Mesendoderm (in vitro differentiated cells): ENCODE data around the gene TOP1.

ENCODE experiments used
- DNase-seq: peaks from one replicate; pipeline ENCODE4 v3.0.0; 2013
- H2AK5ac ChIP-seq: 2 replicates; pipeline ENCODE4 v1.6.1; 2013; ENCODE audit warnings: low read length, inconsistent platforms
- H2BK120ac ChIP-seq: 2 replicates; pipeline ENCODE4 v1.6.1; 2013; ENCODE audit warnings: low read depth, mild to moderate bottlenecking, low read length, moderate library complexity, mixed read lengths
- H2BK15ac ChIP-seq: replicated peaks from 2 replicates; pipeline ENCODE4 v1.6.1; 2013; ENCODE audit warnings: low read depth, mild to moderate bottlenecking, moderate library complexity
- H2BK5ac ChIP-seq: 2 replicates; pipeline ENCODE4 v1.6.1; 2013; ENCODE audit warnings: low read length, inconsistent platforms
- H3K18ac ChIP-seq: 2 replicates; pipeline ENCODE4 v1.6.1; 2013; ENCODE audit warnings: mild to moderate bottlenecking, low read length, mixed read lengths
- H3K23ac ChIP-seq: one replicate; pipeline ENCODE4 v1.6.1; 2013; ENCODE audit warnings: low read length
- H3K27ac ChIP-seq: 2 replicates; pipeline ENCODE4 v1.5.1; 2013; ENCODE audit warnings: low read depth, mild to moderate bottlenecking, inconsistent platforms, low read length, moderate library complexity
- H3K27me3 ChIP-seq: 2 replicates; pipeline ENCODE4 v1.6.1; 2013; ENCODE audit warnings: low read length, control low read depth, mild to moderate bottlenecking, inconsistent platforms; ENCODE audit not compliant: insufficient read depth, poor library complexity
- H3K36me3 ChIP-seq: 2 replicates; pipeline ENCODE4 v1.6.1; 2013; ENCODE audit warnings: low read length, inconsistent platforms; ENCODE audit not compliant: control insufficient read depth, insufficient read depth
- H3K4ac ChIP-seq: one replicate; pipeline ENCODE4 v1.6.1; 2013; ENCODE audit warnings: low read depth, mild to moderate bottlenecking, low read length, moderate library complexity
- H3K4me1 ChIP-seq: 2 replicates; pipeline ENCODE4 v1.6.1; 2013; ENCODE audit warnings: low read depth, low read length, inconsistent platforms; ENCODE audit not compliant: control insufficient read depth
- H3K4me2 ChIP-seq: 2 replicates; pipeline ENCODE4 v1.6.1; 2013; ENCODE audit warnings: low read length
- H3K4me3 ChIP-seq: 2 replicates; pipeline ENCODE4 v1.5.1; 2013; ENCODE audit warnings: mild to moderate bottlenecking, low read length
- H3K56ac ChIP-seq: one replicate; pipeline ENCODE4 v1.6.1; 2013; ENCODE audit warnings: low read length
- H3K79me1 ChIP-seq: 2 replicates; pipeline ENCODE4 v1.6.1; 2013; ENCODE audit warnings: low read length, inconsistent platforms
- H3K79me2 ChIP-seq: 2 replicates; pipeline ENCODE4 v1.6.1; 2013; ENCODE audit warnings: mild to moderate bottlenecking, low read length; ENCODE audit not compliant: control insufficient read depth, insufficient read depth
- H3K9ac ChIP-seq: 2 replicates; pipeline ENCODE4 v1.6.1; 2013; ENCODE audit warnings: low read length, inconsistent platforms
- H4K5ac ChIP-seq: one replicate; pipeline ENCODE4 v1.6.1; 2013; ENCODE audit warnings: low read length
- H4K8ac ChIP-seq: one replicate; pipeline ENCODE4 v1.6.1; 2013; ENCODE audit warnings: low read depth, mild to moderate bottlenecking, control low read depth, low read length, moderate library complexity
- WGBS: extraction: QIAGEN DNeasy Blood & Tissue Kit; methylation state at CpG from one replicate; pipeline ENCODE4 v1.1.7; 2013; ENCODE audit warnings: low lambda C conversion rate, missing lambda C conversion rate; ENCODE audit not compliant: insufficient coverage; ENCODE audit errors: extremely low coverage; 5-methylcytosine and 5-hydroxymethylcytosine counted together

The TOP1 gene

GRCh38 chr20:41169162-41169690, 140.6 kb downstream of the TOP1 start:
- H3K4me3 ChIP-seq = no peak overlapping the region
- no peaks in the 10 kb centered on the region for H3K27me3 ChIP-seq
- no peak overlapping the region for H3K56ac ChIP-seq
- no peak overlapping the region for H2BK5ac ChIP-seq
- DNase-seq = no peak
- H2AK5ac ChIP-seq = no peak overlapping the region
- no peak overlapping the region for H4K8ac ChIP-seq
- H3K23ac ChIP-seq = no peak overlapping the region
- WGBS = no CpG with 5 or more reads among the region's 9 CpGs
- peaks cover 3% of the 10 kb centered on the region for H3K79me1 ChIP-seq
- H3K36me3 ChIP-seq = peaks cover 58% of the 10 kb centered on the region
- no peak overlapping the region for H4K5ac ChIP-seq
- no peak overlapping the region for H3K4me2 ChIP-seq
- no peaks in the 10 kb centered on the region for H3K4me1 ChIP-seq
- H3K18ac ChIP-seq = no peak overlapping the region
- H3K27ac ChIP-seq = no peak overlapping the region
- H2BK15ac ChIP-seq = no peak overlapping the region
- H3K9ac ChIP-seq = no peak overlapping the region
- H3K79me2 ChIP-seq = no peaks in the 10 kb centered on the region
- no peak overlapping the region for H3K4ac ChIP-seq
- no peak overlapping the region for H2BK120ac ChIP-seq

- no peak overlapping the region for H3K4me2 ChIP-seq
Measured at GRCh38 chr20:41169791-41170351, 141.2 kb downstream of the TOP1 start.

GRCh38 chr20:41170386-41171105, 141.9 kb downstream of the TOP1 start:
- Histone ChIP-seq H3K4me2 (no peak overlapping the region), H3K4me1 (no peaks in the 10 kb centered on the region), H3K4ac (no peak overlapping the region), H3K9ac (no peak overlapping the region), H3K27me3 (no peaks in the 10 kb centered on the region), H3K18ac (no peak overlapping the region), H2BK120ac (no peak overlapping the region), H3K27ac (no peak overlapping the region), H4K5ac (no peak overlapping the region), H3K56ac (no peak overlapping the region), H2BK15ac (no peak overlapping the region), H3K79me2 (no peaks in the 10 kb centered on the region), H4K8ac (no peak overlapping the region), H2BK5ac (no peak overlapping the region), H3K36me3 (peaks cover 57% of the 10 kb centered on the region), H3K79me1 (peaks cover 3% of the 10 kb centered on the region), H3K4me3 (no peak overlapping the region), H2AK5ac (no peak overlapping the region), H3K23ac (no peak overlapping the region)
- DNase-seq = no peak
- 100% methylated on average over 1 of the region's 6 CpGs for WGBS

More at GRCh38 chr20:41169791-41170351, 141.2 kb downstream of the TOP1 start:
- Histone ChIP-seq H2AK5ac (no peak overlapping the region), H3K27me3 (no peaks in the 10 kb centered on the region), H2BK5ac (no peak overlapping the region), H3K4ac (no peak overlapping the region), H2BK120ac (no peak overlapping the region), H3K79me2 (no peaks in the 10 kb centered on the region), H3K4me1 (no peaks in the 10 kb centered on the region), H4K5ac (no peak overlapping the region), H3K23ac (no peak overlapping the region), H3K9ac (no peak overlapping the region), H3K27ac (no peak overlapping the region), H3K4me3 (no peak overlapping the region), H3K56ac (no peak overlapping the region), H2BK15ac (no peak overlapping the region), H4K8ac (no peak overlapping the region), H3K36me3 (peaks cover 61% of the 10 kb centered on the region), H3K79me1 (peaks cover 3% of the 10 kb centered on the region), H3K18ac (no peak overlapping the region)
- DNase-seq = no peak
- no CpG with 5 or more reads among the region's 14 CpGs for WGBS

- Histone ChIP-seq H3K27me3 (no peaks in the 10 kb centered on the region), H3K4me1 (no peaks in the 10 kb centered on the region), H2AK5ac (no peak overlapping the region), H3K79me1 (peaks cover 3% of the 10 kb centered on the region), H3K36me3 (peaks cover 52% of the 10 kb centered on the region), H4K8ac (no peak overlapping the region), H3K4me3 (no peak overlapping the region), H3K27ac (no peak overlapping the region), H4K5ac (no peak overlapping the region), H3K79me2 (no peaks in the 10 kb centered on the region), H3K9ac (no peak overlapping the region), H3K23ac (no peak overlapping the region), H2BK5ac (no peak overlapping the region), H3K56ac (no peak overlapping the region), H3K4me2 (no peak overlapping the region), H2BK15ac (no peak overlapping the region), H2BK120ac (no peak overlapping the region), H3K18ac (no peak overlapping the region), H3K4ac (no peak overlapping the region)
- DNase-seq = no peak
- WGBS = no CpG with 5 or more reads among the region's 3 CpGs
Measured at GRCh38 chr20:41171736-41172295, 143.2 kb downstream of the TOP1 start.

DNA sequence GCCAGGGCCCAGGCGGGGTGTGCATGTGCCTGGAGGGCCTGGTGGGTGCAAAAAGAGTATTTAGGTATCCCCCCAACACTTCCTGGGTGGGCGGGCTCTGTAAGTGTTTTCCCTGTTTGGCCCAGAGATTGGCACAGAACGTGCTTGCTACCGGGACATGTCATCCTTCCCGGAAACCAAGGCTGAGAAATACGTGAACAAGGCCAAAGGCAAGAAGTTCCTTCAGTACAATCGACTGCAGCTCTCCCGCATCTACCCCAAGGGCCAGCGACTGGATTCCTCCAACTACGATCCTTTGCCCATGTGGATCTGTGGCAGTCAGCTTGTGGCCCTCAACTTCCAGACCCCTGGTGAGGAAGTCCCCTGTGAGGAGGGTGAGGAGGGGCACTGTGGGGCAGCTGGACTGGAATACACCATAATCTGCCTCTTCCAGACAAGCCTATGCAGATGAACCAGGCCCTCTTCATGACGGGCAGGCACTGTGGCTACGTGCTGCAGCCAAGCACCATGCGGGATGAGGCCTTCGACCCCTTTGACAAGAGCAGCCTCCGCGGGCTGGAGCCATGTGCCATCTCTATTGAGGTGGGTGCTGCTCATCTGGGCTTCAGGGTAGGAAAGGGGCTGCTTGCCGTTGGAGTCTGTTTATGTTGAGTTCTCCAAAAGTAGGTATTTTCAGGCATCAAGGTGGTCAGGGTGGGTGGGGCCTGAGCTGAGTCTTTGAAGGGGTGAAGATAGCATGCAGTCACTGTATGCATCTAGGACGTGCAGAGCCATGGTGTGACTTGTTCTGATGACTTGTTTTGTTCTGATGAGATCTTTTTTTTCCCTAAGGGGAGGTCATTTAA, 143.9 kb downstream of the TOP1 start:
- DNase-seq = no peak
- no peaks in the 10 kb centered on the region for H3K4me1 ChIP-seq
- WGBS = no CpG with 5 or more reads among the region's 18 CpGs
- no peak overlapping the region for H3K56ac ChIP-seq
- no peak overlapping the region for H3K4me3 ChIP-seq
- H3K4ac ChIP-seq = no peak overlapping the region
- H4K5ac ChIP-seq = no peak overlapping the region
- H3K79me1 ChIP-seq = peaks cover 3% of the 10 kb centered on the region
- H4K8ac ChIP-seq = no peak overlapping the region
- no peak overlapping the region for H3K9ac ChIP-seq
- no peak overlapping the region for H2BK15ac ChIP-seq
- no peak overlapping the region for H3K18ac ChIP-seq
- no peak overlapping the region for H2AK5ac ChIP-seq
- H3K36me3 ChIP-seq = peaks cover 53% of the 10 kb centered on the region
- H3K27me3 ChIP-seq = no peaks in the 10 kb centered on the region
- H3K79me2 ChIP-seq = no peaks in the 10 kb centered on the region
- H2BK120ac ChIP-seq = no peak overlapping the region
- H3K4me2 ChIP-seq = no peak overlapping the region
- no peak overlapping the region for H3K27ac ChIP-seq
- no peak overlapping the region for H2BK5ac ChIP-seq
- no peak overlapping the region for H3K23ac ChIP-seq
